Stimulated activated naive B cell treated with anti-CD40 and anti-IgM and Interleukin-4, amounts not matched to agents 10 μg/mL and 1 μg/mL and 100 μg/mL, for 72 hours (primary cell): ENCODE measurements around the gene SP6.

ENCODE experiments used
- ATAC-seq, 2 donors: fragments of 150-1000 bp; cut with Tn5 transposase; replicated peaks; 2 replicates each; pipeline ENCODE4 v1.10.0; 2021; ENCODE audit warnings: moderate library complexity in 1 of 2
- DNase-seq: peaks from one replicate; pipeline ENCODE4 v3.0.0; 2021
- H3K27ac Mint-ChIP-seq: one replicate; pipeline ENCODE4 v1.8.0; 2022; ENCODE audit warnings: mild to moderate bottlenecking, mixed read lengths
- H3K27me3 Mint-ChIP-seq, 2 donors: one replicate each; pipeline ENCODE4 v1.8.0; 2022; ENCODE audit warnings: mixed read lengths in 2 of 2
- H3K36me3 Mint-ChIP-seq, 2 donors: one replicate each; pipeline ENCODE4 v1.8.0; 2022; ENCODE audit warnings: mixed read lengths in 2 of 2, mild to moderate bottlenecking in 1 of 2
- H3K4me1 Mint-ChIP-seq, 2 donors: one replicate each; pipeline ENCODE4 v1.8.0; 2022; ENCODE audit warnings: mixed read lengths in 2 of 2, mild to moderate bottlenecking in 1 of 2
- H3K4me3 Mint-ChIP-seq, 2 donors: one replicate each; pipeline ENCODE4 v1.8.0; 2022; ENCODE audit warnings: mild to moderate bottlenecking in 2 of 2, mixed read lengths in 2 of 2, moderate library complexity in 1 of 2
- H3K9me3 Mint-ChIP-seq, 2 donors: one replicate each; pipeline ENCODE4 v1.8.0; 2022; ENCODE audit warnings: mixed read lengths in 2 of 2, mild to moderate bottlenecking in 1 of 2

The SP6 gene

GRCh38 chr17:47853616-47854015 lies 2.7 kb upstream of the SP6 start:
- ATAC-seq: no peak
- Mint-ChIP-seq H3K27me3 (peaks cover 82% of the 10 kb centered on the region in 2 donors), H3K4me1 (peaks cover 20 to 22% of the 10 kb centered on the region in 2 donors), H3K27ac (no peak overlapping the region), H3K4me3 (no peak overlapping the region), H3K9me3 (no peaks in the 10 kb centered on the region), H3K36me3 (no peaks in the 10 kb centered on the region)
- DNase-seq: no peak

- peak overlapping the region; percentile 56 to 60 for H3K4me3 Mint-ChIP-seq
- ATAC-seq (peak in 1 of 2 donors; percentile 36), DNase-seq (no peak)
- no peaks in the 10 kb centered on the region for H3K9me3 Mint-ChIP-seq
- peaks cover 21 to 29% of the 10 kb centered on the region in 2 donors for H3K4me1 Mint-ChIP-seq
- H3K27ac Mint-ChIP-seq: no peak overlapping the region
- H3K36me3 Mint-ChIP-seq: no peaks in the 10 kb centered on the region
- H3K27me3 Mint-ChIP-seq: peaks cover 81 to 95% of the 10 kb centered on the region in 2 donors
Observed at GRCh38 chr17:47852113-47852949, 1.4 kb upstream of the SP6 start.

- no peak for DNase-seq
- Mint-ChIP-seq H3K27me3 (peaks cover 81 to 95% of the 10 kb centered on the region in 2 donors), H3K36me3 (no peaks in the 10 kb centered on the region), H3K27ac (no peak overlapping the region), H3K9me3 (no peaks in the 10 kb centered on the region), H3K4me1 (peaks cover 26 to 35% of the 10 kb centered on the region in 2 donors), H3K4me3 (peak overlapping the region; percentile 56 to 60)
- ATAC-seq: no peak
Observed at GRCh38 chr17:47851764-47852112, 775 bp upstream of the SP6 start.

- peak overlapping the region; percentile 56 for H3K27ac Mint-ChIP-seq
- no peaks in the 10 kb centered on the region for H3K36me3 Mint-ChIP-seq
- no peak for ATAC-seq
- no peak for DNase-seq
- H3K4me3 Mint-ChIP-seq: peak overlapping the region; percentile 65
- H3K9me3 Mint-ChIP-seq: no peaks in the 10 kb centered on the region
- H3K4me1 Mint-ChIP-seq: peaks cover 26 to 35% of the 10 kb centered on the region in 2 donors
- H3K27me3 Mint-ChIP-seq: peaks cover 79 to 95% of the 10 kb centered on the region in 2 donors
Observed at GRCh38 chr17:47850373-47850691, 631 bp downstream of the SP6 start.

GRCh38 chr17:47848198-47848513 lies 2.8 kb downstream of the SP6 start:
- H3K27me3 Mint-ChIP-seq: peaks cover 75 to 89% of the 10 kb centered on the region in 2 donors
- H3K9me3 Mint-ChIP-seq: no peaks in the 10 kb centered on the region
- DNase-seq (no peak), ATAC-seq (no peak)
- H3K4me1 Mint-ChIP-seq: peaks cover 25 to 38% of the 10 kb centered on the region in 2 donors
- H3K27ac Mint-ChIP-seq: no peak overlapping the region
- H3K4me3 Mint-ChIP-seq: no peak overlapping the region
- H3K36me3 Mint-ChIP-seq: no peaks in the 10 kb centered on the region

- ATAC-seq (peak in 1 of 2 donors; percentile 31), DNase-seq (no peak)
- Mint-ChIP-seq H3K9me3 (no peaks in the 10 kb centered on the region), H3K27ac (no peak overlapping the region), H3K4me1 (peaks cover 28 to 43% of the 10 kb centered on the region in 2 donors), H3K4me3 (no peak overlapping the region), H3K27me3 (peaks cover 72 to 84% of the 10 kb centered on the region in 2 donors), H3K36me3 (no peaks in the 10 kb centered on the region)
Observed at GRCh38 chr17:47847341-47848197, 3.4 kb downstream of the SP6 start.

- H3K9me3 Mint-ChIP-seq: no peaks in the 10 kb centered on the region
- H3K4me1 Mint-ChIP-seq: peaks cover 20 to 37% of the 10 kb centered on the region in 2 donors
- DNase-seq: no peak
- H3K36me3 Mint-ChIP-seq: no peaks in the 10 kb centered on the region
- peaks cover 64 to 76% of the 10 kb centered on the region in 2 donors for H3K27me3 Mint-ChIP-seq
- H3K4me3 Mint-ChIP-seq: no peak overlapping the region
- no peak overlapping the region for H3K27ac Mint-ChIP-seq
- ATAC-seq: no peak
Observed at GRCh38 chr17:47846716-47847340, 4.1 kb downstream of the SP6 start.

- Mint-ChIP-seq H3K36me3 (no peaks in the 10 kb centered on the region), H3K27ac (no peak overlapping the region), H3K4me1 (peaks cover 21 to 40% of the 10 kb centered on the region in 2 donors), H3K4me3 (no peak overlapping the region), H3K27me3 (peaks cover 58 to 69% of the 10 kb centered on the region in 2 donors), H3K9me3 (no peaks in the 10 kb centered on the region)
- no peak for DNase-seq
- ATAC-seq: no peak
Observed at GRCh38 chr17:47845716-47846075, 5.3 kb downstream of the SP6 start.

GRCh38 chr17:47844814-47845715 lies 5.9 kb downstream of the SP6 start:
- Mint-ChIP-seq H3K9me3 (no peaks in the 10 kb centered on the region), H3K4me3 (no peak overlapping the region)
- DNase-seq: no peak

GRCh38 chr17:47844227-47844626 lies 6.7 kb downstream of the SP6 start:
- Mint-ChIP-seq H3K4me1 (peaks cover 17 to 45% of the 10 kb centered on the region in 2 donors), H3K9me3 (no peaks in the 10 kb centered on the region), H3K27ac (no peak overlapping the region), H3K4me3 (no peak overlapping the region), H3K27me3 (peaks cover 44 to 55% of the 10 kb centered on the region in 2 donors), H3K36me3 (no peaks in the 10 kb centered on the region)
- no peak for ATAC-seq
- DNase-seq: no peak

More at GRCh38 chr17:47844814-47845715, 5.9 kb downstream of the SP6 start:
- ATAC-seq: no peak
- Mint-ChIP-seq H3K27me3 (peaks cover 52 to 63% of the 10 kb centered on the region in 2 donors), H3K27ac (no peak overlapping the region), H3K4me1 (peaks cover 17 to 39% of the 10 kb centered on the region in 2 donors), H3K36me3 (no peaks in the 10 kb centered on the region)

- H3K9me3 Mint-ChIP-seq: no peaks in the 10 kb centered on the region
- peak overlapping the region; percentile 47 for H3K27ac Mint-ChIP-seq
- no peak for ATAC-seq
- peaks cover under 1% of the 10 kb centered on the region in 2 donors for H3K36me3 Mint-ChIP-seq
- H3K4me3 Mint-ChIP-seq: no peak overlapping the region
- no peak for DNase-seq
- H3K4me1 Mint-ChIP-seq: peaks cover 17 to 47% of the 10 kb centered on the region in 2 donors
- H3K27me3 Mint-ChIP-seq: peaks cover 35 to 46% of the 10 kb centered on the region in 2 donors
Observed at GRCh38 chr17:47843391-47843730, 7.6 kb downstream of the SP6 start.

- Mint-ChIP-seq H3K27me3 (peaks cover 26 to 29% of the 10 kb centered on the region in 2 donors), H3K9me3 (no peaks in the 10 kb centered on the region), H3K27ac (peak overlapping the region; percentile 90), H3K4me3 (peak overlapping the region; percentile 91 to 95), H3K4me1 (peaks cover 12 to 35% of the 10 kb centered on the region in 2 donors), H3K36me3 (peaks cover 4 to 11% of the 10 kb centered on the region in 2 donors)
- no peak for DNase-seq
- ATAC-seq: no peak
Observed at GRCh38 chr17:47841488-47842291, 9.3 kb downstream of the SP6 start.
